GM19468 (cell line): Measurements from ENCODE around the gene RAD51B.

Source experiments
- ATAC-seq: cut with Tn5 transposase; IDR thresholded peaks from one replicate; pipeline ENCODE4 v1.9.1; 2021; ENCODE audit warnings: mild to moderate bottlenecking, moderate library complexity, moderate number of reproducible peaks; ENCODE audit not compliant: unreplicated experiment; ENCODE audit errors: extremely low read depth

RAD51B gene

DNA sequence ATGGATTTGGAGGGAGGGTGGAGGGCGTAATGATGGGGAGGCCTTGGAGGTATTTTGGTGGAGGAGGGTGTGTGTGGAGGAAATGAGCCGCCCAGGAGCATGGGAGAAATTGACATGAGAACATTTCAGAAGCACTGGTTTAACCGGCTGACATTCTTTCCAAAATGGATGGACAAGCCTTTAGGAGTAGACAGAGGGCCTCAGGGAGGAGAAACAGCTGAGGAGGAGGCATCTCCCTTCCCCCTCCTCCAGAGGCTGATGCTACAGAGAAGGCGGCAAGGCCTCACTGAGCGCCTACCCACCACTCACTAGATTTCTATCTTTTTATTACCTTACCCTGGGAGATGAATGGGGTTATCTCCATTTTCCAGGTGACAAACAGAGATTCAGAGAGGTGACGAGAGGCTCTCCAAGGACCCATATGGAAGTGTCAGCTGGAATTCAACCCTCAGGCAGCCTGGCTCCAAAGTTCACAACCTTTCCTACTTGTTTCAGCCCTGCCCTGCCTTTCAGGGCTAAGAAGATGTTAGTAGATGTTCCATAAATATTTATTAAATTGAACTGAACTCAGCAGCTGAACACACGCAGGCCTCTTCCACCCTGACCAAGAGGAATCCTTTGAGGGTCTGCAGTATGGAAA lies 683.7 kb downstream of the RAD51B start:
- no peak for ATAC-seq

DNA sequence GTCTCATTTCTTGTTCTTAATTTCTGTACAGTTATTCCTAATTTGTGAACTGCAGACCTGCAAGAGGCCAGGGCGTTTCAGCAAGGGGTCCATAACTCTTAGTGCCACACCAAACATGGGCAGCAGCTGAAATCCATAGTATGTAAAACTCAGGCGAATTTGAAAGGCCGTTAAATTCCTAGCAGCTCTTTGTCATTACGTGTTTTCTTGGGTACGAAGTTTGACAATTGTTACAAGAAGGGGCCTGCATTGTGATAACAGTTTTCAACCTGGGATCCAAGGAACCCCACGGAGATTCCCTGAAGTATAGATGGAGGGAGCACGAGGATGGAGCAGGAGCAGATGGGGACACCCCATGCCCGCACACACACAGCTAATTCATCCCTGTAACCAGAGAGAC lies 685.3 kb downstream of the RAD51B start:
- ATAC-seq: no peak

DNA sequence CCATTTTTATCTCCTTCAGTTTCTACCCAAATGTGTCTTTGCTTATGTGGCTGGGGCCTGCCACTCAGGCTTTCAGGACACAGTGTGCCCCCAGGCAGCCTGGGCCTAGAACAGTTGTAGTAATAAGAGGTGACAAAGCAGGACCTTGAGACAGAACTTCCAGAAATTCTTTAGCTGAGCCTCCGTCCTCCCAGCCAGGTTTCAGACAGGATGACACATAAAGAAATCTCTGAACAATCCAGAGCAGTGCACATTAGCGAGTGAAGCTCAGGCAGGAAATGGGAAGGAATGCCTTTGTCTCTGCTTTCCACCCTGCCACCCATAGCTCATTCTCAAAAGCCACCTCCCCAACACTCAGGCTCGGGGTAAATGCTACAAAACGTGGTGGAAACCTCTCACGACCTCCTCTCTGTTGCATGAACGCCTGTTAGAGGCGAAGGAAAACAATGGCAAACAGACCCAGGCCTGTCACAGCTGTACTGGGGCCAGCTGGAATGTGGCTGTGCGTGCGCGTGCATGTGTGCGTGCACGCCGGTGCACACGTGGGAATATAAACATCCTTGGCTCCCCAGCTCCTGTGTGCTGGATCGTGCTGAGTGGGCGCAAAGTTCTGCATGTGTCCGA lies 686.6 kb downstream of the RAD51B start:
- ATAC-seq: no peak

DNA sequence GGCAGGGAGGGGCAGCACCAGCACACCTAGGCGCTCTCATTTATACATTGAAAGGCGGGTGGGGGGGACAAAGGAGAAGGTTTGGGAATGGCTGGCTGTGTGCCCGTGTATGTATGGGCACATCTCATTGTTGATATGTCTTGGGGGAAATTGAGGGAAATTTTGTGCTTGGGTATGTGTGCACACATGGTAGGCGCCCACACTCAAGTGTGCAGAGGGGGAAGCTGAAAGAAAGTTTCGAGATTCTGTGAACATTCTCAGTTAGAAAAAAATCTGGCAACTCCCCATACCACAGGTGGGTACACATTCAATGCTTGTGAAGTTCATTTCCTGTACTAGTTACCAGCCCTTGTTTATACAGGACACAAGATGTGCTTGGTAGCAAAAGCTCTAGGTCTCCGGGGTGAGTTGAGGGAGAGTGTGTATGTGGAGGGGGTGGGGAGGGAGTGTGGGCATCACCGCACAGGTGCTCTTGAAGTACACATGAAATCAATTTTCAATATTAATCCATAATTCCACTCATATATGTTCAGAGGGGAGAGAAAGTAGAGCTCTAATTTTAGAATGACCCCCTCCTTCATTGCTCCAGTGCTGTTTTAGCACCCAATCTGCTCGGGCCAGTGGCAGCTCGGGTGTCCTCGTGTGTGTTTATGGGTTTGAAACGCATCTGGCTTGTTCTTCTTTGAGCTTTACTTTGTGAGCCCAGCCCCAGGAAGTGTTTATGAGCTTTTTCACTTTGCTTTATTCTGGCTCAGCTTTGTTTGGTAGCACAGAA lies 687.3 kb downstream of the RAD51B start:
- ATAC-seq: peak; percentile 72

DNA sequence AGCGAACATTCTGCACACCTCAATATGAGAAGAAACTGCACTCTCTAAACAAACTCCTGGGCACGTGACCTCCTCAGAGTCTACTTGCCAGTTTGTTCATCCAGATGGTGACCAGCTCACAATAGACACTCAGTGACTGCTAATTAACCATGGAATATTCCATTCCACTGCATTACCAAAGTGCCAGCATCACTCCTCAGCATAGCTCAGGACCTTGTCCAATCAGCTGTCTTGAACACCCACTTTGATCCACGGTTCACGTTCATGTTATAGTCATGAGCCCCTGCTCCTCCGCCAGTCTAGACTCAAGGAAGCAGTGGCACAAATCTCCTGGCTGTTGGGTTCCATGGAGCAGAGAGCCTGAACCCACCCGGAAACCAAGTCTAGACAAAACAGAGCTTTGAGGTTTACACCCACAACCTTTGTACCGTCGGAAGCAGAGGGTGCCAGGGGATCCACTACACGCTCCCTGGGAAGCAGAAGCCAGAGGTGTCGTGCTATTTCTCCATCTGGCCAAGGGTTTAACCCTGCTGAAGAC lies 688.0 kb downstream of the RAD51B start:
- ATAC-seq: no peak

DNA sequence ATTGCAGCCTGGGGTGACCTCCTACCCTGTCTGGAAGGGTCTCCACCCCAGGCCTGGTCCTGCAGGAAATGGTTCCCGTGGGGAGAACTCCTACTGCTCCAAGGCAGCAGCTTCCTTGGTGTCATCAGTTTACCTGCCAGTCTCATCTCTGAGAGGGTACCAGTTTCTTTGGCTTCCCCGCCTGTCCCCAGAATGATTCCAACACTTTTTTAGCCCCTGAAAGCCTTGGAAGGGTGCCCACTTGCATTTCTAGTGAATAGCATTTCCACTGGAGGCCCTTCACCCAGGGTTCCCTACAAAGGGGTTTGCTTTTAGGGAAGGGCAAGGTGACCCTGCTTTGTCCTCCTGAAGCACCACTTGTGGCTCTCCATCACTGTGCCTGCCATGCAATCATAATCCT lies 689.0 kb downstream of the RAD51B start:
- ATAC-seq: no peak

DNA sequence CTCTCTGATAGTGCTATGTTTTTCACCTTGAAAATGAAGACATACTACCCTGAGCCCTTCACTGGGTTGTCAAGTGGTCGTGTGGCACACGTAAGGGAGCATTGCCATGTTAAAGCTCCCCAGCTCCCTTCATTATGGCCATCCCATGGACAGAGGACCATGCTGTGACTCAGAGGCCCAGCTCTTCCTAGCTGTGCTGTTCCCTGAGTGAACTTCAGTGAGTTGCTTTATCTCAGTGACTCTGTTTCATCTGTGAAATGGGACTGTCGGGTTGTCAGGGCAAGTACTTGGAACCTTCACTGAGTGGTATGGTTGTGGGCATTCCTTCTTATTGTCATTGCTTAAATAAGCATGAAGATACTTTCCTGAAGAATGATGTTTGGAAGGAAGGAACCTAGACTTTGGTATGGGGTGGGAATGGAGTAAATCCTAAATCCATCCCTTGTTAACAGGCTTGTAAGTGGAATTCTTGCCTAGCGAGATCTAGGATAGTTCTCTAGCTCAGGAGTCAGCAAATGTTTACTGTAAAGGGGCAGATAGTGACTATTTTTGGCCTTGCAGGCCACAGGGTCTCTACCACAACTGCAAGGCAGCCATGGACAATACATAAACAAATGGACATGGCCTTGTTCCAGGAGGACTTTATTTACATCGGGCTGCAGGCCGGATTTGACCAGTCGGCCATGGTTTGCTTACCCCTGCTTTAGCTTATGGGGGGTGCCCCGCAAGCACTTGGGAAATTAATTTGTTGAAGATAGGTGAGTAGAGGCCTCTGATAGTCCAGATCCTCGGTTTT lies 689.8 kb downstream of the RAD51B start:
- no peak for ATAC-seq

DNA sequence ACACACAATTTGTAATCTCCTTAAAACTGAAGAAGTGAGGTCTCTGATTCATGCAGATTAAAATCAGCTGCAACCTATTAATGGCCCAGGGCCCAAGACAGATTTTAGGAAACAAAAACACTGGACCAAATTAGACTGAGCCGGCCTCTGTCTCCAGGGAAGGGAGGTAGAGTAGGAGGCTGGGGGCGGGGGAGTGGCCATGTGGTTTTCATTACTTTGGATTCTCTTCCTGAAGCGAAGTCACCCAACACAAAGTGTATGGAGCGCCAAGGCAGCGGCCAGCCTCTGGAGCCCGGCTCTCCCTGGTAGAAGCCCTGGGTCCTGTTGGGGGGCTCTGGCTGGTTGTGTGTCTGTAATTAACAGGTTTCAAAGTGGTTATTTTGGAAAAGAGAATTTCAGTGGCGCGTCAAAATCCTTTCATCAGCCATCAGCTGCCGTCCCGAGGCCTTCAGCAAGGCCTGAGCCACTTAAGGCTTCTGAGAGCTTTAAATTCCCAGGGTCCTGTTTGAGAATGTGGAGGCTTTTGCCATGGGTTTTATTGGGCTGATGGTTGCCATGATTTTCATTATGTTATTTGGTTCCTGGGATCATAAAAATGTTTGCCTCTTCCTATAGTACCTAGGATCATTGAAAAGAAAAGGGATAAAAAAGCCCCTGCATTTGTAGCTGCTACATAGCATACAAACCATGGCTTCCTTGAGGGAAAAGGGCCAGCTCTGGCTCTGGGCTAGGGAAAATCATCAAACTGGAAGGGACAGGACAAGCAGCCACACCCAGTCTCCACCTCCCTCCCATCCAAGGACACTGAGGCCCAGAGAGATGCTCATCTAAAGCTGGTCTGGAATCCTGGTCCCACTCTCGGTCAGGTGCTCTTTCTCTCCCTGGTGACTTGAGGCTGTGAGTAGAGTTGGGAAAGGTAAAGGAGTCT lies 690.9 kb downstream of the RAD51B start:
- ATAC-seq: no peak

DNA sequence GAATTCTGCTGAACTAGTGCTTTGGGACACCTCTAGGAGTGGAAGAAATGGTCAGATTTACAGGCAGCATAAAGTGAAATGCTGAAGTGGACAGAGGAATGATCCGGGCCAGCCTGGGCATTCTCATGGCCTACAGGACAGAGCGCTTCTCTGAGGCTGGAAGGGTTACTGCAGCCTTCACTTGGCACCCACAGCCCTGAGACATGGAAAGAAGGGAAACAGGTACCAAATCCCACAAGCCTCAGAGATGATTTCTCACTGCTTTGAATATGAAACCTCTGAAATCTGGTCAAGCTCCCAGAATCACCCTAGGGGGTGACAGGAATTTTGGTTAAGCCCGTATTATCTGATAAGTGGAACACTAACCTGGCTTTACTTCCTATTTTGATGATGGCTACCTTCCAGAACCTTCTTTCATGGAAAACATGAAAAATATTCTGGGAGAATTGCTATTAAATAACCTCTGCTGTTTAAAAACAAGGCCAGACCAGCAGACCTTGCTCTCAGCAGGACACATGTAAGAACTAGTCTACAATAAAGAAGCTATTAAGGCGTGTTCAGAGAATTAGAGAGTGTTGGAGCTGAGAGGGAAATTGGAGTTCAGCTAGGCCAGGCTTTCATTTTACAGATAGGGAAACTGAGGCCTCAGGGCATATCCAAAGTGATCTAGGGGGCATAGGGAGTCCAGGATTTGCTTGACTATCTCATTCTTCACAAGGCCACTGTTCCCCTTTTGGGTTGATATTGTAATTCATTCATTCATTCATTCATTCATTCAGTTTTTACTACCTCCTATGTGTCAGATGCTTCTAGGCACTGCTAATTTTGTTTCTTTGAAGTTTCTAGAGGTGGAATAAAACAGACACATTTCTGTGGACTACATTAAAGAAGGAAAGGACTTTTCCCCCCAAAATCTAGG lies 691.8 kb downstream of the RAD51B start:
- no peak for ATAC-seq

DNA sequence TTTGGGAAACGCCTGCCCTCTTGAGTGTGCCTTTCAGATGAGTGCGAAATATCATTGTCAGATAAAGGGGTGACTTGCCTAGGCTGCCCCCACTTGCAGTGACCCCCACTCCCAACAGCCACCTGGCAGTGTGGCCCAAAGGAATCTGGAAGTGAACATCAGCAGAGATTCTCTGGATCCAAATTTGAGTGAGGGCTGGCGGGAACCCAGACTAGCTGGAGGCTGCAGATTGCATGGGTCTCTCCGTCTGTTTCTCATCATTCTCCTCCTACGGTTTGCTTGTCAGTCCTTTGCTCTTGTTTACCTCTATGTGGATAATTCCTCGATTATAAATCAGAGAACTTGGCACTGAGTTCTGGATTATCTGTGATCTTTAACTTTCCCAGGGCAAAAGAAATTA lies 692.5 kb downstream of the RAD51B start:
- ATAC-seq: no peak

DNA sequence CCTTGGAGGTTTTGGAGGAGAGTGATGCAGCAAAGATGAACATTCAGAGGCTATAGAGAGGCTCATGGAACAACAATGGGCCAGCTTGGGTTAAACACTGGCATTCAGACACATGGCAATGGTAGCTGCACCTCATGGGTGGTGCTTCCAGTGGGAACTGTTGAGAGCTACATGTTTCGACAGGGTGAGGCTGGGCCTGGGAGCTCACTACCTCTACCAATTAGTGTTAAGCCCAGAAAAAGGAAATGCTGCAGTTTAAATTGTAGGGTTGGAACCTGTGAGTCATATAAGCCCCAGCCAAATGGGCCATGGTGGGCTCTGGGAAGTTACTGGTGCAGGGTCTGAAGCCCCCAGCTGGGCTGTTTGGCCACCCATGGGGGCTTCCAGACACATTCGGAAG lies 693.6 kb downstream of the RAD51B start:
- ATAC-seq: no peak

DNA sequence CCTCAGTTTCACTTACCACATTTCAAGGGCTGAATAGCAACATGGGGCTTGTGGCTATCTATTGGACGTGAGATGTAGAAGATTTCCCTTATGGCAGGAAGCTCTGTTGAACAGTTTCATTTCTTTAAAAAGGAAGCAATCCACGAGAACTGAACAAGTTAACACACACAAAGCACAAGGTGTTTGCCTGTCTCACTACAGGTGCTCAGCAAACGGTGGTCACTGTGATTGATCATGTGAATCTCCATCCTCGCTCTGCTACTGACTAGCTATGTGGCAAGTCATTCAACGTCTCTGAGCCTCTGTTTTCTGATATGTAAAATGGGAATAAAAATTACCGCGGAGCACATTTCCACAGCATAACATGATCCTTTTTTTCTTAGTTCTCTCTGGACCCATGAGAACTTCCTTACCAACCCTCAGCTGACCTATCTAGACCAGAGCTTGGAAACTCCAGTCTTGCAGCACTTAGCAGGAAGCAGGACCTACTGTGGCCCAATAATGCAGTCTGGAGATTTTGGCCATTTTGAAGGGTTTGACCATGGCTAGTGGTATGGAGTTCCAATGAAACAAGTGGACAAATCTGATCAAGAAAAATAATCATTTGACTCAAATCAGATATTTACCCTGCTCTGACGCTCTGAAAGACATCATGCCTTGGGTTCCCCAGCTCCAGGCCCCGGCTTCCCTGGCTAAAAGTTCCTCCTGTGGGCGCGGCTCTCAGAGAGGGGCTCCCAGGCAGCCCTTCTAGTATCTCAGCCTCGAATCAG lies 694.4 kb downstream of the RAD51B start:
- ATAC-seq: peak; percentile 66

DNA sequence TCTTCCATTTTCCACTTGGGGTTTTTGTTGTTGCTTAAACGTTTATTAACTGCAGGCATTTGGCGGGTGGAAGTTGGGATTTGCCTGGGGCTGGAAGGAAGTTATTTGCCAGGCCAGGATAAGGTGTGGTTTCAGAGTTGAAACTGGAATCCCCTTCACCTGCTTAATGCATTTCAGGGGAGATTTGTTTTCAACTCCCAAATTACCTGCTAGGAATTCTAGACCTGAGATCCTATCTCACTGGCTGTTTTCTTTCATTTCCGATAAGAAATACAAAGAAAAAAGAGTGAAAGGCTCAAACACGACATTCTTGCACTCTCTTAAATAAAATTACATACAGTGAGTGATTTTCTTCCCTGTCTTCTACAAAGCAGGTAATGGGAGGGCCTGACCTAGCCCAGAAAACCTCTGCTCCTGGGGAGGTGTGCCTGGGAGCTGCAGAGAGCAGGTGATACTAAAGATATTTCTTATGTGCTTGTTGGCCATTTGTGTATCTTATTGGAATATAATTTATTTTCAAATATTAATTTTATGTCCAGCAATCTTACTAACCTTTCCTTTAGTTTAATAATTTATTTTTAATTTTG lies 695.1 kb downstream of the RAD51B start:
- no peak for ATAC-seq

DNA sequence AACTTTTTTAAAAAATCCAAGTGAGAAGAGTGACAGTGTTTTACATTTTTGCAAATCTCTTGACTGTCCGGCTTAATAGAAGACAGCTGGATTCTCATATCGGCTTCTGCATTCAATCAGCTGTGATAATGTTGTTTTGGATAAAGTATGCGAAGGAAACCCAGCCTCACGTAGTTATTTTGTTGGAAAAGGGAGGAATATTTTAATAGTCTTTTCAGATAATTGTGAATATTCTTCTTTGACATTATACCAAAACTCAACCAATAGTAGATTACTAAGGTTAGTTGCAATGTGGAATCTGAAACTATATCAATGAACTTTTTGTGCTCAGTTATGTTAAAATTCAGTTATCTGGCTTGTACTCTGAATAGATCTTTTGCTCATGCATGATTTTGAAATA lies 696.8 kb downstream of the RAD51B start:
- no peak for ATAC-seq

DNA sequence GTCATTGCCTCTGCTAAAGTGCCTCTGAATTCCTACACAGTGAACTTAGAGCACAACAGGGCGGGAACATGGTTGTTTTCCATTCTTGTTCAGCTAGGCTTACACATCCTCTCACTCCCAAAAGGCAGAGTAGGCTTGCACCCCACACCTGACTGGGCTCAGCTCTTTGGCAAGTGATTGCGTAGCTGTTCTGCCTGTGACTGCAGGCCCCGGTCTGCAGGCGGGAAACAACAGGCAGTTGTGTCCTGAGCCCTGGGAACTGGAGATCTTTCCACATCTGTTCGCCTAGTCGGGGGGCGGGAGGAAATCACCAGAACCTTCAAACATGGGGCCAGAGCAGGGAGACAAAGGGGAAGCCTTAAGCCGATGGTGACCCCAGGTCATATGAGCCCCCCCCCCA lies 698.6 kb downstream of the RAD51B start:
- ATAC-seq: no peak

DNA sequence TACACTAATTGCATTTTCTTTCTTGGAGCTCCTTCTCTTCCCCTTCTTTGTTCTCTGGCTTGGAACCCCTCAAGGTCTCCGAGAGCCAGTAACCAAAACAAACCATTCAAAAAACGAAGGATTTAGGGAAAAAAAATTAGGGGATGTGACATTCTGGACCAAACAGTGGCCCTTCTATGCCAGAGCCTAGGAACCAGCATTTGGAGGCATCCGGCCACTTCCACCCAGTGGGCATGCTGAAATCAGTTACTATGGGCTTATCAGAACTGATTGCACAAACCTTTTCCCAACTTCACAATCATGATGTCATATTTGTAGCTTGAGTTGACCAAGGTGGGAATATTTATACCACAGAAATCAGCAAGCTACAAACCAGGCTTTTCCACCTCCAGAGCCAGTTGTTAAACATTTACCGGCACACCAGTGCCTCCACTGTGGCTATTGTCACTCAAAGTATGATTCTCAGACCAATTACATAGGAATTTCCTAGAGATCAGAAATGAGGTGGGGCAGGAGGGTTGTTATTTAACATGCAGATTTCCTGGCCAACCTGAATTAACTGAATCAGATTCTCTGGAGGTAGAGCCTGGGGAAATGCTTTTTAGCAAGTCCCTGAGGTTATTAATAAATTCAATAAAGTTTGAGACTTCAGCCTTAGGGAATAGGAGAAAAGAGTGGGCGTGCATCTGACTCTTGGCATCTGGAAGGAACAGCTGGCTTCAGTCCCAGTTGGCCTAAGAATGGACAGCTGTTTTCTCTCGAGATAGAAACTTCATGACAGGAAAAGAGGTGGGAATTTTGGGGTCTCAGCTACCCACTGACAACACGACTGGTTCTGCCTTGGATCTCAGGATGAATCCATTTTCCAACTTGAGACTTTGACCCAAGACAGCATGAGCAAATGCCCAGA lies 699.4 kb downstream of the RAD51B start:
- no peak for ATAC-seq
